ENCODE results near the gene ABCA7.

DNA sequence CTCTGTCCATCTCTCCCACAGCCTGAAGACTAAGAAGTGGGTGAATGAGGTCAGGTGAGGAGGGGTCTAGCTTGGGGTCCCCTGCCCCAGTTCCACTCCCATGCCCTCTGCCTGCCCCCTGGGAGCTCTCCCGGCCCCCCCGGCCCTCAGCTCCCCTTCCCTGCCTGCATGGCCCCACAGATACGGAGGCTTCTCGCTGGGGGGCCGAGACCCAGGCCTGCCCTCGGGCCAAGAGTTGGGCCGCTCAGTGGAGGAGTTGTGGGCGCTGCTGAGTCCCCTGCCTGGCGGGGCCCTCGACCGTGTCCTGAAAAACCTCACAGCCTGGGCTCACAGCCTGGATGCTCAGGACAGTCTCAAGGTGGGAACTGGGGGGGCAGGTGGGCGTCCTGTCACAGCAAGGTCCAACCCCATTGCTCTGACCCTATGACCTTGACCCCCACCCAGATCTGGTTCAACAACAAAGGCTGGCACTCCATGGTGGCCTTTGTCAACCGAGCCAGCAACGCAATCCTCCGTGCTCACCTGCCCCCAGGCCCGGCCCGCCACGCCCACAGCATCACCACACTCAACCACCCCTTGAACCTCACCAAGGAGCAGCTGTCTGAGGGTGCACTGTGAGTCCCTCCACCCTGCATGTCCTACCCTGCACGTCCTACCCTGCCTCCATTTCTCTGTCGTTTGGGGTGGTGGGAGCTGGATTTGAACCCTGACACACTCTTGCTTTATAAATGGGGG, 16.1 kb downstream of the ABCA7 start:
- no peak for TF ChIP-seq POLR2A (IDR thresholded peaks at IDR 0.05)
- TF ChIP-seq, protein P1, sequence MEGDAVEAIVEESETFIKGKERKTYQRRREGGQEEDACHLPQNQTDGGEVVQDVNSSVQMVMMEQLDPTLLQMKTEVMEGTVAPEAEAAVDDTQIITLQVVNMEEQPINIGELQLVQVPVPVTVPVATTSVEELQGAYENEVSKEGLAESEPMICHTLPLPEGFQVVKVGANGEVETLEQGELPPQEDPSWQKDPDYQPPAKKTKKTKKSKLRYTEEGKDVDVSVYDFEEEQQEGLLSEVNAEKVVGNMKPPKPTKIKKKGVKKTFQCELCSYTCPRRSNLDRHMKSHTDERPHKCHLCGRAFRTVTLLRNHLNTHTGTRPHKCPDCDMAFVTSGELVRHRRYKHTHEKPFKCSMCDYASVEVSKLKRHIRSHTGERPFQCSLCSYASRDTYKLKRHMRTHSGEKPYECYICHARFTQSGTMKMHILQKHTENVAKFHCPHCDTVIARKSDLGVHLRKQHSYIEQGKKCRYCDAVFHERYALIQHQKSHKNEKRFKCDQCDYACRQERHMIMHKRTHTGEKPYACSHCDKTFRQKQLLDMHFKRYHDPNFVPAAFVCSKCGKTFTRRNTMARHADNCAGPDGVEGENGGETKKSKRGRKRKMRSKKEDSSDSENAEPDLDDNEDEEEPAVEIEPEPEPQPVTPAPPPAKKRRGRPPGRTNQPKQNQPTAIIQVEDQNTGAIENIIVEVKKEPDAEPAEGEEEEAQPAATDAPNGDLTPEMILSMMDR (IDR thresholded peaks at IDR 0.05): no peak
